Subcutaneous adipose tissue (tissue), 4 donors: Measurements from ENCODE around the gene SPAG17. TPM values are rescaled to one million over a fixed set of nuclear protein-coding genes. Genes with fewer than 3 reads are reported as not detected.

ENCODE experiments used
- total RNA-seq, 4 donors: library from RNA; depleted of rRNA; stranded (reverse); fragments of >200 nt; gene quantifications; one replicate each; pipeline ENCODE4 v1.1.0, GENCODE V29; 2016
- TF ChIP-seq, protein P1 (sequence below): fragments of 450-650 bp; IDR thresholded peaks from one replicate; pipeline ENCODE4 v1.5.1; 2016; ENCODE audit warnings: low read depth, mild to moderate bottlenecking, control low read depth, antibody characterized with exemption, moderate library complexity

The SPAG17 gene
- total RNA-seq, 4 donors from 2014 or later: 0.82 to 2.7 (median 1.6) TPM

DNA sequence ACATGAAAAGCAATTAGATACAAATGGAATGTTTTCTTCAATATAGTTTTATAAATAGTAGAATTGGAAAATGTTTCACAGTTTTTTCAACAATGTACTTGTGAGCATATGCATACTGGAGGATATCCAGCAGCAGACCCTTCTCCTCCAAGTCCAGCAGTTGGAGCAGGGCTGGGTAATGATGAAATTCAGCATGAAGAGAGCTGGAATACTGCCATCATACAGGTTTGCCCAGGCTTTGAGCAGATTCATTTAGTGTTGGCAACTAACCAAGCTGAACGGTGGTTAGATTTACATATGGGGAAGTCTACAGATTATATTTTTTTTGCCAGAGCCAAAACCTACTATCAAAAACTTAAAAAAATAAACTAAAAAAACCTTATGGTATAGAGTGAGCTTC, 217.1 kb downstream of the SPAG17 start:
- TF ChIP-seq, protein P1, sequence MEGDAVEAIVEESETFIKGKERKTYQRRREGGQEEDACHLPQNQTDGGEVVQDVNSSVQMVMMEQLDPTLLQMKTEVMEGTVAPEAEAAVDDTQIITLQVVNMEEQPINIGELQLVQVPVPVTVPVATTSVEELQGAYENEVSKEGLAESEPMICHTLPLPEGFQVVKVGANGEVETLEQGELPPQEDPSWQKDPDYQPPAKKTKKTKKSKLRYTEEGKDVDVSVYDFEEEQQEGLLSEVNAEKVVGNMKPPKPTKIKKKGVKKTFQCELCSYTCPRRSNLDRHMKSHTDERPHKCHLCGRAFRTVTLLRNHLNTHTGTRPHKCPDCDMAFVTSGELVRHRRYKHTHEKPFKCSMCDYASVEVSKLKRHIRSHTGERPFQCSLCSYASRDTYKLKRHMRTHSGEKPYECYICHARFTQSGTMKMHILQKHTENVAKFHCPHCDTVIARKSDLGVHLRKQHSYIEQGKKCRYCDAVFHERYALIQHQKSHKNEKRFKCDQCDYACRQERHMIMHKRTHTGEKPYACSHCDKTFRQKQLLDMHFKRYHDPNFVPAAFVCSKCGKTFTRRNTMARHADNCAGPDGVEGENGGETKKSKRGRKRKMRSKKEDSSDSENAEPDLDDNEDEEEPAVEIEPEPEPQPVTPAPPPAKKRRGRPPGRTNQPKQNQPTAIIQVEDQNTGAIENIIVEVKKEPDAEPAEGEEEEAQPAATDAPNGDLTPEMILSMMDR: no peak

DNA sequence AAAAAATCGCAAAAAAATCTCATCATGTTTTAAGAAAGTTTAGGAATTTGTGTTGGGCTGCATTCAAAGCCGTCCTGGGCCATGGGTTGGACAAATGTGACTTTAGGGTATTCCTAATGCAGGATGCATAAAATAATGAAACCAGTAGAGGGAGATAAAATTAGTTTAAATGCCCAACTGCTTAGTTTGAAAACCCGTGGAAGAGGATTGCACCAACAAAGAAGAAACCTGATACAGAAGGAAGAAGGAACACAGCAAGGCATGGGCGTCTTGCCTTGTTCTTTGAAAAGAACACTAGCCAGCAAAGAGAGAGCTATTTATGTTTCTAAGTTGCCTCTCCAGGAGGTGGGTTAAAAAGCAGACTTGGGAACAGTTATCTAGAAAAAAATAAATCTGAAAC, 217.6 kb downstream of the SPAG17 start:
- TF ChIP-seq, protein P1: no peak

DNA sequence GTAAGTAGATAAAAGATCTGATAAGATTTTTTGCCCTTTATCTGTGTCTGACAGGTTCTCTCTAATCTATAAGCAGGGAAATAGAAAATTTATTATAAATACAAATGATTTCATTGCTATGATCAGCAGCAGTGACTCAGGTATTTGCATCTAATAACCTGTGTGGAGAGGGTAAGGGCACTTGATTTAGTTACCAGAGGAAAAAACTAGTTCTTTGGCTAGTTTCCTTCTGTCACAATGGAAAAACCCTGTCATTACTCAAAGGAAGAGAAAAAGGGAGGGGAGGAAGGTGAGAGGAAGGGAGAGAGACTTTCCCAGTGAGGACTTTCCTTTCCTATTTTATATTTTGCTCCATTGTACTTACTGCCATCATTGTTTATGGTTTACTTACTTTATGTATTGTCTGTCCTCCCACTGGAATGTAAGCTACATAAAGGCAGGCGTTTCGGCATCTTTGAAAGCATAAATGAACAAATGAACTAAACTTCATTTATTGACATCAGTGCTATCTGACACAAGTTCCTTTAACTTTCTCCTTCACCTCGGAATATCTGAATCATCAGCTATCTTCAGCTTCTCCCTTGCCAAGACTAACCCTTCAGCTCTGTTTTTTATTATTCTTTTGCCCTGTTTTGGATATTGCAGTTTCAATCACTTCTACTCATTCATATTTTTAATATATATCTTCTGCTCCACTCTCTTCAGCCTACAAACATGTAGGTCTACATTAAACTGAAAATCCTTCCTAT, 220.6 kb downstream of the SPAG17 start:
- TF ChIP-seq, protein P1: no peak

DNA sequence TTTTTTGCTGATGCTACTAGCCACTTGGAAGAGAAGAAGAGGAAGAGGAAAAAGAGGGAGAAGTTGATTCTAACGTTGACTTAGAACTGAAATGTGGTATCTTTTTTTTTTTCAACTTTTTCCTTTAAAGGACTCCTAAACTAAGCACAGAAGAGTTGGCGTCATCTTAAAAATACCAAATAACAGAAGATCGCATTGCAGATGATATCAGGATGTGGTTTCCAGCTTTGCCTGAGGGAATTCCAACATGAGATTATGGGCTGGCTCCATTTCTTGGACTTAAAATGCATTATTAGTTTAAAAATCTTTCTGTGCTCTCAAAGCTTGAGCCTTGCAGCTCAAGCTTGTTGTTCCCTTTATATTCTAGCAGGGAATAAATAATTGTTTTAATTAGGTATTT, 225.7 kb downstream of the SPAG17 start:
- TF ChIP-seq, protein P1: no peak

DNA sequence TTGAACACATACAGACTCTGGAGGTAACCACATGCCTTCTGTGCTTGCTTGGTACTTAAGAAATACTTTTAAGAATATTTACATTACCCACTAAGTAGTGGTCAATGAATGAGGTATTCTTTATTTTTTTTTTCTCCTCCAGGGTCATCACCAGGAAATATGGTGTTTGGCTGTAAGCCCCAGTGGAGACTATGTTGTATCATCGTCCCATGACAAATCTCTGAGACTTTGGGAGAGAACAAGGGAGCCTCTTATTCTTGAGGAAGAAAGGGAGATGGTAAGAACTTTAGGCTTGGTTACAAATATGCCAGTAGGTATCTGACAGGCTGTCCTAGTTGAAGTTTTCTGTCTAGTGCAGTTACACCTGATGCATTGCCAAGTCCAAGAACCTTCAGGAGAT, 232.6 kb downstream of the SPAG17 start:
- TF ChIP-seq, protein P1: no peak

DNA sequence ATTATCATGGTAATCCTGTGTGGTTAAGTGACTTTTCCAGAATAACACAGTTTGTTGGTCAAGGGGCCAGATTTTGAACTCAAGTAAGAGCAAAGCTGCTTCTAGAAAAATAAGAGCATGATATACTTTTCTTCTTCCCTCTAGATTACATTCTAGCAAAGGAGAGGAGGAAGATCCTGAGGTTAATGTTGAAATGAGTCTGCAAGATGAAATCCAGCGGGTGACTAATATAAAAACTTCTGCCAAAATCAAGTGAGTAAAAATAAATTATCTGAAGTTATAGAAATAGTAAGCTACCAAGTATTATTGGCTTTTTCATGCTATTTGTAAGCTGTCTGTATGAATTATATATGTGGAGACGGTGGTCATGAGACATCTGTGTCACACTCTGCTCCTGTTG, 242.7 kb downstream of the SPAG17 start:
- TF ChIP-seq, protein P1: no peak

DNA sequence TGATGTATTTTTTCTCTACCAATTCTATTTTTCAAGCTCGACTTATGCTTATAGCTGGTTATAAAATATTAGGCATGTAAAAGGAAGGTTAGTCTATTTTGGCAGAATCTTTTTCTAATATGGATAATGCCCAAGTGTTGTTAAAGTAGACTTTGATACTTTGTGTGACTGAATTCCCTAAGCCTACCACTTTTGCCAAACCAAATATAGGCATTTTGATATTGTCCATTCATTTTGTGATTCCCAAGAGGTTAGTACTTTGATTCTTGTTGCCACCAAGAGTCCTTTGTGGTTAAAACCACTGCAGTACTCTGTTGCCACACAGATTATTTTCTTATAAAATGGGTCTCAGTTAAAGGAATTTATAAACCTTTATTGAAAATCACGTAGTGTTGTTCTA, 251.3 kb downstream of the SPAG17 start:
- TF ChIP-seq, protein P1: no peak
